K562 (cell line): ENCODE results near the gene KRT85.

Experiments
- EGR1 ChIP-seq: fragments of 450-650 bp; conservative IDR thresholded peaks from 2 replicates; pipeline ENCODE4 v1.6.1; 2017; ENCODE audit warnings: mild to moderate bottlenecking
- NCOA2 ChIP-seq, 2 experiments: fragments of 450-650 bp; IDR thresholded peaks; 2 replicates each; pipeline ENCODE4 v1.6.1; 2018; ENCODE audit warnings: mild to moderate bottlenecking in 2 of 2, moderate library complexity in 1 of 2; ENCODE audit not compliant: partially characterized antibody in 2 of 2
- NRF1 ChIP-seq, 2 experiments: fragments of 450-650 bp; IDR thresholded peaks in 1 of 2; conservative IDR thresholded peaks in 1 of 2; 2 replicates each; pipeline ENCODE4 v1.6.1; 2014; ENCODE audit warnings: mild to moderate bottlenecking in 2 of 2
- SRF ChIP-seq, 2 experiments: fragments of 250-450, 450-650 bp in 1 of 2; sonication (Bioruptor Pico) in 1 of 2; sonication (generic) in 1 of 2; formaldehyde crosslinking; IDR thresholded peaks; 2 replicates each; pipeline versions ENCODE4 v1.5.0 to v1.5.1; 2020 to 2022; ENCODE audit warnings: mild to moderate bottlenecking in 1 of 2, missing genetic modification reagents in 1 of 2
- ZBED1 ChIP-seq: IDR thresholded peaks from 2 replicates; pipeline ENCODE4 v1.6.1; 2014
- ZNF12 ChIP-seq: sonication (generic); formaldehyde crosslinking; IDR thresholded peaks from 2 replicates; pipeline ENCODE4 v1.4.0; 2020; ENCODE audit warnings: mild to moderate bottlenecking, missing genetic modification reagents
- TF ChIP-seq, protein P1 (sequence below): fragments of 250-450 bp; sonication (Bioruptor Pico); IDR thresholded peaks from 2 replicates; pipeline ENCODE4 v1.8.0; 2022; ENCODE audit warnings: moderate library complexity, mild to moderate bottlenecking, inconsistent platforms
- TF ChIP-seq, protein P2 (sequence below): fragments of 250-450 bp; sonication (Bioruptor Pico); IDR thresholded peaks from 2 replicates; pipeline ENCODE4 v1.5.0; 2020; ENCODE audit warnings: mild to moderate bottlenecking, borderline replicate concordance
- TF ChIP-seq, protein P3 (sequence below), 3 experiments: IDR thresholded peaks in 2 of 3; conservative IDR thresholded peaks in 1 of 3; 2 replicates each; pipeline ENCODE4 v1.5.1; 2011 to 2012; ENCODE audit warnings: low read length in 3 of 3, mild to moderate bottlenecking in 3 of 3, control low read depth in 2 of 3, improper control_type of control experiment in 1 of 3, inconsistent platforms in 1 of 3, low read depth in 1 of 3, mixed read lengths in 1 of 3, moderate library complexity in 1 of 3; ENCODE audit not compliant: insufficient read depth in 2 of 3
- TF ChIP-seq, protein P4 (sequence below): fragments of 250-450 bp; sonication (Bioruptor Pico); IDR thresholded peaks from 2 replicates; pipeline ENCODE4 v1.5.0; 2021
- TF ChIP-seq, protein P5 (sequence below): fragments of 250-450 bp; sonication (Bioruptor Pico); IDR thresholded peaks from 2 replicates; pipeline ENCODE4 v1.8.0; 2022; ENCODE audit warnings: inconsistent platforms
- TF ChIP-seq, protein P6 (sequence below): sonication (generic); formaldehyde crosslinking; IDR thresholded peaks from 2 replicates; pipeline ENCODE4 v1.8.0; 2022; ENCODE audit warnings: missing genetic modification reagents, mild to moderate bottlenecking, borderline replicate concordance
- TF ChIP-seq, protein P7 (sequence below): sonication (generic); formaldehyde crosslinking; IDR thresholded peaks from 2 replicates; pipeline ENCODE4 v1.5.0; 2020; ENCODE audit warnings: missing genetic modification reagents

DNA sequence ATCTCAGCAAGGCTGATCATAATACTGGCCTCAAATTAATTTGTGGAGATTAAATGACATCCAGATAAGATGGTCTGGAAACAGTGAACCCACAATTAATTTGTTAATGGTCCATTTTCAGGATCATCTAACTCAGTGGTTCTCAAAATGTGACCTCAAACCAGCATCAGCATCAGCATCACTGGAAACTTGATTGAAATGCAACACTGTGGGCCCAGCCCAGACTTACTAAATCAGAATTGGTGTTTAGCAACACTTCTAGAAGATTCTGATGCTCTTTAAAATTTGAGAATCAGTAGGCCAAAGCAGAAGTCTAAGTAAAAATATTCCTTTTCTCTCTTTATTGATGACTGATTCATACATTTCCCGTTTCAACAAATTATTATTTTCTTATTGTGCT lies 49.5 kb upstream of the KRT85 start:
- TF ChIP-seq, protein P1, sequence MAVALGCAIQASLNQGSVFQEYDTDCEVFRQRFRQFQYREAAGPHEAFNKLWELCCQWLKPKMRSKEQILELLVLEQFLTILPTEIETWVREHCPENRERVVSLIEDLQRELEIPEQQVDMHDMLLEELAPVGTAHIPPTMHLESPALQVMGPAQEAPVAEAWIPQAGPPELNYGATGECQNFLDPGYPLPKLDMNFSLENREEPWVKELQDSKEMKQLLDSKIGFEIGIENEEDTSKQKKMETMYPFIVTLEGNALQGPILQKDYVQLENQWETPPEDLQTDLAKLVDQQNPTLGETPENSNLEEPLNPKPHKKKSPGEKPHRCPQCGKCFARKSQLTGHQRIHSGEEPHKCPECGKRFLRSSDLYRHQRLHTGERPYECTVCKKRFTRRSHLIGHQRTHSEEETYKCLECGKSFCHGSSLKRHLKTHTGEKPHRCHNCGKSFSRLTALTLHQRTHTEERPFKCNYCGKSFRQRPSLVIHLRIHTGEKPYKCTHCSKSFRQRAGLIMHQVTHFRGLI (CRISPR knock-in tag): no peak
- TF ChIP-seq NRF1 (conservative IDR thresholded peaks at IDR 0.05 in 1 of 2, IDR thresholded peaks at IDR 0.05 in 1 of 2) (no peak), ZBED1 (no peak), SRF (CRISPR knock-in tag; IDR thresholded peaks at IDR 0.05) (no peak), ZNF12 (CRISPR knock-in tag) (no peak), NCOA2 (IDR thresholded peaks at IDR 0.05; ENCODE audit: partially characterized antibody in 2 of 2) (no peak), EGR1 (no peak)
- TF ChIP-seq, protein P2, sequence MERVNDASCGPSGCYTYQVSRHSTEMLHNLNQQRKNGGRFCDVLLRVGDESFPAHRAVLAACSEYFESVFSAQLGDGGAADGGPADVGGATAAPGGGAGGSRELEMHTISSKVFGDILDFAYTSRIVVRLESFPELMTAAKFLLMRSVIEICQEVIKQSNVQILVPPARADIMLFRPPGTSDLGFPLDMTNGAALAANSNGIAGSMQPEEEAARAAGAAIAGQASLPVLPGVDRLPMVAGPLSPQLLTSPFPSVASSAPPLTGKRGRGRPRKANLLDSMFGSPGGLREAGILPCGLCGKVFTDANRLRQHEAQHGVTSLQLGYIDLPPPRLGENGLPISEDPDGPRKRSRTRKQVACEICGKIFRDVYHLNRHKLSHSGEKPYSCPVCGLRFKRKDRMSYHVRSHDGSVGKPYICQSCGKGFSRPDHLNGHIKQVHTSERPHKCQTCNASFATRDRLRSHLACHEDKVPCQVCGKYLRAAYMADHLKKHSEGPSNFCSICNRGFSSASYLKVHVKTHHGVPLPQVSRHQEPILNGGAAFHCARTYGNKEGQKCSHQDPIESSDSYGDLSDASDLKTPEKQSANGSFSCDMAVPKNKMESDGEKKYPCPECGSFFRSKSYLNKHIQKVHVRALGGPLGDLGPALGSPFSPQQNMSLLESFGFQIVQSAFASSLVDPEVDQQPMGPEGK (CRISPR knock-in tag): no peak
- TF ChIP-seq, protein P3, sequence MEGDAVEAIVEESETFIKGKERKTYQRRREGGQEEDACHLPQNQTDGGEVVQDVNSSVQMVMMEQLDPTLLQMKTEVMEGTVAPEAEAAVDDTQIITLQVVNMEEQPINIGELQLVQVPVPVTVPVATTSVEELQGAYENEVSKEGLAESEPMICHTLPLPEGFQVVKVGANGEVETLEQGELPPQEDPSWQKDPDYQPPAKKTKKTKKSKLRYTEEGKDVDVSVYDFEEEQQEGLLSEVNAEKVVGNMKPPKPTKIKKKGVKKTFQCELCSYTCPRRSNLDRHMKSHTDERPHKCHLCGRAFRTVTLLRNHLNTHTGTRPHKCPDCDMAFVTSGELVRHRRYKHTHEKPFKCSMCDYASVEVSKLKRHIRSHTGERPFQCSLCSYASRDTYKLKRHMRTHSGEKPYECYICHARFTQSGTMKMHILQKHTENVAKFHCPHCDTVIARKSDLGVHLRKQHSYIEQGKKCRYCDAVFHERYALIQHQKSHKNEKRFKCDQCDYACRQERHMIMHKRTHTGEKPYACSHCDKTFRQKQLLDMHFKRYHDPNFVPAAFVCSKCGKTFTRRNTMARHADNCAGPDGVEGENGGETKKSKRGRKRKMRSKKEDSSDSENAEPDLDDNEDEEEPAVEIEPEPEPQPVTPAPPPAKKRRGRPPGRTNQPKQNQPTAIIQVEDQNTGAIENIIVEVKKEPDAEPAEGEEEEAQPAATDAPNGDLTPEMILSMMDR (IDR thresholded peaks at IDR 0.05 in 2 of 3, conservative IDR thresholded peaks at IDR 0.05 in 1 of 3; ENCODE audit: insufficient read depth in 2 of 3, low read depth in 1 of 3, low read length in 3 of 3): no peak
- TF ChIP-seq, protein P4, sequence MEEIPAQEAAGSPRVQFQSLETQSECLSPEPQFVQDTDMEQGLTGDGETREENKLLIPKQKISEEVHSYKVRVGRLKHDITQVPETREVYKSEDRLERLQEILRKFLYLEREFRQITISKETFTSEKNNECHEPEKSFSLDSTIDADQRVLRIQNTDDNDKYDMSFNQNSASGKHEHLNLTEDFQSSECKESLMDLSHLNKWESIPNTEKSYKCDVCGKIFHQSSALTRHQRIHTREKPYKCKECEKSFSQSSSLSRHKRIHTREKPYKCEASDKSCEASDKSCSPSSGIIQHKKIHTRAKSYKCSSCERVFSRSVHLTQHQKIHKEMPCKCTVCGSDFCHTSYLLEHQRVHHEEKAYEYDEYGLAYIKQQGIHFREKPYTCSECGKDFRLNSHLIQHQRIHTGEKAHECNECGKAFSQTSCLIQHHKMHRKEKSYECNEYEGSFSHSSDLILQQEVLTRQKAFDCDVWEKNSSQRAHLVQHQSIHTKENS: no peak
- TF ChIP-seq, protein P5, sequence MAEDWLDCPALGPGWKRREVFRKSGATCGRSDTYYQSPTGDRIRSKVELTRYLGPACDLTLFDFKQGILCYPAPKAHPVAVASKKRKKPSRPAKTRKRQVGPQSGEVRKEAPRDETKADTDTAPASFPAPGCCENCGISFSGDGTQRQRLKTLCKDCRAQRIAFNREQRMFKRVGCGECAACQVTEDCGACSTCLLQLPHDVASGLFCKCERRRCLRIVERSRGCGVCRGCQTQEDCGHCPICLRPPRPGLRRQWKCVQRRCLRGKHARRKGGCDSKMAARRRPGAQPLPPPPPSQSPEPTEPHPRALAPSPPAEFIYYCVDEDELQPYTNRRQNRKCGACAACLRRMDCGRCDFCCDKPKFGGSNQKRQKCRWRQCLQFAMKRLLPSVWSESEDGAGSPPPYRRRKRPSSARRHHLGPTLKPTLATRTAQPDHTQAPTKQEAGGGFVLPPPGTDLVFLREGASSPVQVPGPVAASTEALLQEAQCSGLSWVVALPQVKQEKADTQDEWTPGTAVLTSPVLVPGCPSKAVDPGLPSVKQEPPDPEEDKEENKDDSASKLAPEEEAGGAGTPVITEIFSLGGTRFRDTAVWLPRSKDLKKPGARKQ: no peak
- TF ChIP-seq, protein P6, sequence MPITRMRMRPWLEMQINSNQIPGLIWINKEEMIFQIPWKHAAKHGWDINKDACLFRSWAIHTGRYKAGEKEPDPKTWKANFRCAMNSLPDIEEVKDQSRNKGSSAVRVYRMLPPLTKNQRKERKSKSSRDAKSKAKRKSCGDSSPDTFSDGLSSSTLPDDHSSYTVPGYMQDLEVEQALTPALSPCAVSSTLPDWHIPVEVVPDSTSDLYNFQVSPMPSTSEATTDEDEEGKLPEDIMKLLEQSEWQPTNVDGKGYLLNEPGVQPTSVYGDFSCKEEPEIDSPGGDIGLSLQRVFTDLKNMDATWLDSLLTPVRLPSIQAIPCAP (CRISPR knock-in tag): no peak
- TF ChIP-seq, protein P7, sequence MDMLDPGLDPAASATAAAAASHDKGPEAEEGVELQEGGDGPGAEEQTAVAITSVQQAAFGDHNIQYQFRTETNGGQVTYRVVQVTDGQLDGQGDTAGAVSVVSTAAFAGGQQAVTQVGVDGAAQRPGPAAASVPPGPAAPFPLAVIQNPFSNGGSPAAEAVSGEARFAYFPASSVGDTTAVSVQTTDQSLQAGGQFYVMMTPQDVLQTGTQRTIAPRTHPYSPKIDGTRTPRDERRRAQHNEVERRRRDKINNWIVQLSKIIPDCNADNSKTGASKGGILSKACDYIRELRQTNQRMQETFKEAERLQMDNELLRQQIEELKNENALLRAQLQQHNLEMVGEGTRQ (CRISPR knock-in tag): no peak
